A673 (cell line): ENCODE data around the gene HECTD4. TPM values are rescaled to one million over a fixed set of nuclear protein-coding genes. Genes with fewer than 3 reads are reported as not detected.

Experiments
- BruUV-seq: library from RNA; stranded (reverse); fragments of 400-500 nt; replicated peaks from 2 replicates; lab custom pipeline; 2021; lab: Mats Ljungman, UMichigan
- CTCF ChIA-PET: fragments of 300-600 bp; sonication (Branson Sonifier 250); formaldehyde crosslinking; loops from one replicate; lab custom pipeline; 2022; ENCODE audit warnings: antibody characterized with exemption; lab: Charles Lee
- POLR2A ChIA-PET: fragments of 300-600 bp; sonication (Branson Sonifier 250); formaldehyde crosslinking; loops from one replicate; lab custom pipeline; 2022; ENCODE audit warnings: antibody characterized with exemption; ENCODE audit not compliant: low non-redundant PET; lab: Charles Lee
- DNase-seq: peaks from one replicate; pipeline ENCODE4 v3.0.0-alpha.2; 2015; ENCODE audit warnings: low spot score
- H3K27ac ChIP-seq: fragments of 200-600 bp; sonication (generic); 2 replicates; pipeline ENCODE4 v1.5.1; 2016; ENCODE audit warnings: mixed run types, low read depth, mild to moderate bottlenecking, mixed read lengths, antibody characterized with exemption, low read length; ENCODE audit not compliant: poor library complexity, severe bottlenecking
- H3K27me3 ChIP-seq: fragments of 200-600 bp; sonication (generic); replicated peaks from 2 replicates; pipeline ENCODE4 v1.6.1; 2017; ENCODE audit warnings: mixed run types, low read depth, mild to moderate bottlenecking, mixed read lengths, antibody characterized with exemption, low read length; ENCODE audit not compliant: insufficient read depth, poor library complexity
- H3K36me3 ChIP-seq: fragments of 200-600 bp; sonication (generic); 2 replicates; pipeline ENCODE4 v1.6.1; 2016; ENCODE audit warnings: mixed run types, mild to moderate bottlenecking, mixed read lengths, antibody characterized with exemption, low read length; ENCODE audit not compliant: insufficient read depth, poor library complexity, severe bottlenecking
- H3K4me1 ChIP-seq: fragments of 200-600 bp; sonication (generic); 2 replicates; pipeline ENCODE4 v1.6.1; 2017; ENCODE audit warnings: mixed run types, mild to moderate bottlenecking, mixed read lengths, antibody characterized with exemption, low read length; ENCODE audit not compliant: insufficient read depth, poor library complexity, severe bottlenecking
- H3K4me3 ChIP-seq: fragments of 200-600 bp; sonication (generic); 2 replicates; pipeline ENCODE4 v1.5.1; 2016; ENCODE audit warnings: low read depth, mixed run types, mild to moderate bottlenecking, mixed read lengths, low read length; ENCODE audit not compliant: poor library complexity, severe bottlenecking
- H3K9me3 ChIP-seq: fragments of 200-600 bp; sonication (generic); 2 replicates; pipeline ENCODE4 v1.6.1; 2016; ENCODE audit warnings: mixed run types, low read depth, mild to moderate bottlenecking, mixed read lengths, antibody characterized with exemption, low read length; ENCODE audit not compliant: poor library complexity, severe bottlenecking
- CTCF ChIP-seq: fragments of 300-800, 200-600 bp; sonication (generic); conservative IDR thresholded peaks from 2 replicates; pipeline ENCODE4 v1.5.1; 2017; ENCODE audit warnings: low read depth, mild to moderate bottlenecking, antibody characterized with exemption, low read length, moderate library complexity, mixed read lengths
- EZH2 ChIP-seq: fragments of 200-600 bp; sonication (generic); IDR thresholded peaks from 2 replicates; pipeline ENCODE4 v1.6.1; 2017; ENCODE audit warnings: borderline replicate concordance, low read depth, mild to moderate bottlenecking, mixed read lengths, antibody characterized with exemption, low read length; ENCODE audit not compliant: poor library complexity, severe bottlenecking
- intact Hi-C: fragments of 100-400 bp; cut with micrococcal nuclease; formaldehyde crosslinking; loops from one replicate; pipeline ENCODE4 v1.10.0; 2022; ENCODE audit not compliant: unreplicated experiment
- total RNA-seq: library from RNA; stranded (reverse); gene quantifications from 2 replicates; pipeline ENCODE4 v1.2.3, GENCODE V29; 2021

Gene HECTD4
- total RNA-seq, 1 experiment from 2014 or later = 52.1 TPM

GRCh38 chr12:112321245-112321644 is 61.0 kb downstream of the HECTD4 start:
- BruUV-seq = no TSS peak
- no peak for DNase-seq
- POLR2A ChIA-PET = no interaction called here
- Histone ChIP-seq H3K9me3 (no peaks in the 10 kb centered on the region), H3K4me3 (no peak overlapping the region), H3K4me1 (peaks cover 38% of the 10 kb centered on the region), H3K27ac (no peak overlapping the region), H3K27me3 (no peaks in the 10 kb centered on the region), H3K36me3 (no peaks in the 10 kb centered on the region)
- TF ChIP-seq EZH2 (no peak), CTCF (no peak)
- intact Hi-C loops = no loop called here
- CTCF ChIA-PET = no interaction called here

DNA sequence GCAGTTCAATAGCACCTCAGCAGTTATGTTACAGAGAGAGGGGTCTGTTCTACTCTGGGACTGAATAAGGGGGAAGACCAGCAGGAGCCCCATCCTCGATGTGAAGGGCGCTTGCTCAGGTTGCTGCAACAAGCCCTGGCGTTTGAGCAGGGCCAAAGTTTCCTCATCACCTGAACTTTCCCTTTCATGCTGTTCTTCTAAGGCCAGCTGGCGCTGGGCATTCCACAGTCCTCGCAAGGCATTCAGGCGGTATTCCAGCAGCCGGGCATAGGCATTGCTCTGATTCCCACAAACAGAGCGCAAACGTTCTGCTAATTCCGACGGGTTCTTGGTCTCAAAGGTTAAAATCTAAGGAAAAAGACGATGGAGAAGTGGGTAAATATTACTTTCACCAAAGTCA is 62.8 kb downstream of the HECTD4 start:
- TF ChIP-seq EZH2 (no peak), CTCF (no peak)
- Histone ChIP-seq H3K4me3 (no peak overlapping the region), H3K27me3 (no peaks in the 10 kb centered on the region), H3K27ac (no peak overlapping the region), H3K9me3 (no peaks in the 10 kb centered on the region), H3K36me3 (no peaks in the 10 kb centered on the region), H3K4me1 (peaks cover 27% of the 10 kb centered on the region)
- no peak for DNase-seq
- ChIA-PET CTCF (no interaction called here), POLR2A (no interaction called here)
- intact Hi-C loops = no loop called here
- no TSS peak for BruUV-seq

DNA sequence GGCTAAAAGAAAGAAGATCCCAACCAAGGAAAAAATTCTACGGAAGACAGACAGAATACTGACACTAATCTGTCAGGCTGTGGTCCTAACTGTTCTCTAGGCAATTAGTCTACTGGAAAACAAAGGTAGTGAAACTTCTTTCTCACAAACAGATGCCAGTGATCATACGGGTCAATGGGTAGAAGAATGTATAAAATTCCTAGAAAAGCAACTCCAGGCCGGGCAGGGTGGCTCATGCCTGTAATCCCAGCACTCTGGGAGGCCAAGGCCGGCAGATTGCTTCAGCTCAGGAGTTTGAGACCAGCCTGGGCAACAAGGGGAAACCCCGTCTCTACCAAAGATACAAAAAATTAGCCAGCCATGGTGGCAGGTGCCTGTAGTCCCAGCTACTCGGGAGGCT is 64.8 kb downstream of the HECTD4 start:
- POLR2A ChIA-PET = no interaction called here
- no TSS peak for BruUV-seq
- no peaks in the 10 kb centered on the region for H3K9me3 ChIP-seq
- CTCF ChIA-PET = no interaction called here
- no peak overlapping the region for H3K27ac ChIP-seq
- no peaks in the 10 kb centered on the region for H3K27me3 ChIP-seq
- TF ChIP-seq CTCF (no peak), EZH2 (no peak)
- intact Hi-C loops = no loop called here
- DNase-seq = no peak
- peaks cover 2% of the 10 kb centered on the region for H3K36me3 ChIP-seq
- no peak overlapping the region for H3K4me3 ChIP-seq
- peaks cover 15% of the 10 kb centered on the region for H3K4me1 ChIP-seq
